ENCODE data around the gene HES6. TPM values are rescaled to one million over a fixed set of nuclear protein-coding genes. Genes with fewer than 3 reads are reported as not detected.
A peak's percentile ranks its signal among the peaks of the same experiment; 100 is the strongest.

Gene HES6
- total and polyA plus RNA-seq, 2 donors (not counting 1 experiment from before 2014, with no cell fraction given), result 0.82 to 4.1 TPM

GRCh38 chr2:238230699-238231098 is 9.1 kb downstream of the HES6 start:
- H3K79me2 ChIP-seq (ENCODE audit: control insufficient read depth, insufficient read depth, low read length), result no peaks in the 10 kb centered on the region
- H3K9ac ChIP-seq (ENCODE audit: insufficient read depth, low read length), result no peak overlapping the region
- H3K4me2 ChIP-seq (ENCODE audit: extremely low read depth, insufficient read depth, low read length), result no peak overlapping the region
- TF ChIP-seq EZH2 (IDR thresholded peaks at IDR 0.05; ENCODE audit: low read length, missing control alignments), result no peak
- TF ChIP-seq CTCF (conservative IDR thresholded peaks at IDR 0.05 in 1 of 2, IDR thresholded peaks at IDR 0.05 in 1 of 2; ENCODE audit: low read depth in 1 of 2, low read length in 2 of 2), result no peak
- no peaks in the 10 kb centered on the region for H3K4me1 ChIP-seq (ENCODE audit: control insufficient read depth, extremely low read depth, insufficient read depth, low read length)
- H2AFZ ChIP-seq (ENCODE audit: low read length), result no peak overlapping the region
- H3K36me3 ChIP-seq (ENCODE audit: control insufficient read depth, insufficient read depth, low read length), result no peaks in the 10 kb centered on the region
- H3K4me3 ChIP-seq (replicated peaks in 1 of 4; ENCODE audit: control extremely low read depth in 1 of 4, insufficient read depth in 1 of 4, low read depth in 3 of 4, low read length in 4 of 4), result no peak overlapping the region
- no peak overlapping the region for H3K27ac ChIP-seq (ENCODE audit: insufficient read depth, low read length)
- no peaks in the 10 kb centered on the region for H3K9me3 ChIP-seq (ENCODE audit: control insufficient read depth, insufficient read depth, low read depth, low read length)
- no peak for DNase-seq (ENCODE audit: low read depth in 2 of 2)
- peaks cover 37% of the 10 kb centered on the region for H3K27me3 ChIP-seq (ENCODE audit: control insufficient read depth, insufficient read depth, low read length)
- no peaks in the 10 kb centered on the region for H4K20me1 ChIP-seq (ENCODE audit: control insufficient read depth, extremely low read depth, insufficient read depth, low read length)

- Histone ChIP-seq H3K36me3 (ENCODE audit: control insufficient read depth, insufficient read depth, low read length) (no peaks in the 10 kb centered on the region), H3K79me2 (ENCODE audit: control insufficient read depth, insufficient read depth, low read length) (no peaks in the 10 kb centered on the region), H3K27ac (ENCODE audit: insufficient read depth, low read length) (no peak overlapping the region), H3K9ac (ENCODE audit: insufficient read depth, low read length) (no peak overlapping the region), H3K4me2 (ENCODE audit: extremely low read depth, insufficient read depth, low read length) (no peak overlapping the region), H3K9me3 (ENCODE audit: control insufficient read depth, insufficient read depth, low read depth, low read length) (no peaks in the 10 kb centered on the region), H3K4me3 (replicated peaks in 1 of 4; ENCODE audit: control extremely low read depth in 1 of 4, insufficient read depth in 1 of 4, low read depth in 3 of 4, low read length in 4 of 4) (no peak overlapping the region), H2AFZ (ENCODE audit: low read length) (no peak overlapping the region), H3K27me3 (ENCODE audit: control insufficient read depth, insufficient read depth, low read length) (peaks cover 35% of the 10 kb centered on the region), H3K4me1 (ENCODE audit: control insufficient read depth, extremely low read depth, insufficient read depth, low read length) (no peaks in the 10 kb centered on the region), H4K20me1 (ENCODE audit: control insufficient read depth, extremely low read depth, insufficient read depth, low read length) (no peaks in the 10 kb centered on the region)
- no peak for TF ChIP-seq EZH2 (IDR thresholded peaks at IDR 0.05; ENCODE audit: low read length, missing control alignments)
- TF ChIP-seq CTCF (conservative IDR thresholded peaks at IDR 0.05 in 1 of 2, IDR thresholded peaks at IDR 0.05 in 1 of 2; ENCODE audit: low read depth in 1 of 2, low read length in 2 of 2), result no peak
- peak in 1 of 2 donors; percentile 45 for DNase-seq (ENCODE audit: low read depth in 2 of 2)
Measured at GRCh38 chr2:238228700-238229099, 11.1 kb downstream of the HES6 start.

GRCh38 chr2:238227587-238228032 is 12.2 kb downstream of the HES6 start:
- Histone ChIP-seq H3K4me1 (ENCODE audit: control insufficient read depth, extremely low read depth, insufficient read depth, low read length) (no peaks in the 10 kb centered on the region), H4K20me1 (ENCODE audit: control insufficient read depth, extremely low read depth, insufficient read depth, low read length) (no peaks in the 10 kb centered on the region), H3K27ac (ENCODE audit: insufficient read depth, low read length) (no peak overlapping the region), H3K4me2 (ENCODE audit: extremely low read depth, insufficient read depth, low read length) (no peak overlapping the region), H3K79me2 (ENCODE audit: control insufficient read depth, insufficient read depth, low read length) (no peaks in the 10 kb centered on the region), H2AFZ (ENCODE audit: low read length) (no peak overlapping the region), H3K9me3 (ENCODE audit: control insufficient read depth, insufficient read depth, low read depth, low read length) (no peaks in the 10 kb centered on the region), H3K4me3 (replicated peaks in 1 of 4; ENCODE audit: control extremely low read depth in 1 of 4, insufficient read depth in 1 of 4, low read depth in 3 of 4, low read length in 4 of 4) (no peak overlapping the region), H3K27me3 (ENCODE audit: control insufficient read depth, insufficient read depth, low read length) (peaks cover 31% of the 10 kb centered on the region), H3K36me3 (ENCODE audit: control insufficient read depth, insufficient read depth, low read length) (no peaks in the 10 kb centered on the region), H3K9ac (ENCODE audit: insufficient read depth, low read length) (no peak overlapping the region)
- TF ChIP-seq EZH2 (IDR thresholded peaks at IDR 0.05; ENCODE audit: low read length, missing control alignments) (no peak), CTCF (conservative IDR thresholded peaks at IDR 0.05 in 1 of 2, IDR thresholded peaks at IDR 0.05 in 1 of 2; ENCODE audit: low read depth in 1 of 2, low read length in 2 of 2) (no peak)
- no peak for DNase-seq (ENCODE audit: low read depth in 2 of 2)

All from fibroblast of lung (primary cell).